Adipocyte (in vitro differentiated cells): Measurements from ENCODE around the gene BANP.
A peak's percentile ranks its signal among the peaks of the same experiment; 100 is the strongest.

ENCODE experiments used
- DNase-seq: peaks from one replicate; pipeline ENCODE4 v3.0.0-alpha.2; 2015; ENCODE audit warnings: low read depth
- H3K27me3 ChIP-seq: replicated peaks from 2 replicates; pipeline ENCODE4 v1.7.0; 2013; ENCODE audit warnings: mild to moderate bottlenecking, low read length, moderate library complexity; ENCODE audit not compliant: control insufficient read depth, insufficient read depth
- H3K36me3 ChIP-seq: 2 replicates; pipeline ENCODE4 v1.7.0; 2013; ENCODE audit warnings: low read length, mild to moderate bottlenecking, moderate library complexity; ENCODE audit not compliant: control insufficient read depth, insufficient read depth, severe bottlenecking
- H3K4me1 ChIP-seq: 2 replicates; pipeline ENCODE4 v1.7.0; 2013; ENCODE audit warnings: mild to moderate bottlenecking, low read length, moderate library complexity; ENCODE audit not compliant: control insufficient read depth, insufficient read depth
- H3K4me3 ChIP-seq: 2 replicates; pipeline ENCODE4 v1.7.0; 2013; ENCODE audit warnings: mild to moderate bottlenecking, low read length, moderate library complexity
- H3K9ac ChIP-seq: 2 replicates; pipeline ENCODE4 v1.7.0; 2013; ENCODE audit warnings: mild to moderate bottlenecking, low read length, moderate library complexity
- H3K9me3 ChIP-seq: 2 replicates; pipeline ENCODE4 v1.7.0; 2013; ENCODE audit warnings: mild to moderate bottlenecking, low read length, moderate library complexity; ENCODE audit not compliant: control insufficient read depth

BANP gene

GRCh38 chr16:87953308-87954215 is 2.3 kb downstream of the BANP start:
- no peak for DNase-seq
- H3K4me1 ChIP-seq, result peaks cover 40% of the 10 kb centered on the region
- H3K4me3 ChIP-seq, result no peak overlapping the region
- H3K27me3 ChIP-seq, result no peaks in the 10 kb centered on the region
- H3K9me3 ChIP-seq, result no peaks in the 10 kb centered on the region
- no peak overlapping the region for H3K9ac ChIP-seq
- no peaks in the 10 kb centered on the region for H3K36me3 ChIP-seq

- Histone ChIP-seq H3K9me3 (no peaks in the 10 kb centered on the region), H3K27me3 (no peaks in the 10 kb centered on the region), H3K36me3 (no peaks in the 10 kb centered on the region), H3K9ac (no peak overlapping the region), H3K4me3 (no peak overlapping the region), H3K4me1 (peaks cover 40% of the 10 kb centered on the region)
- DNase-seq, result no peak
Measured at GRCh38 chr16:87954361-87954760, 3.1 kb downstream of the BANP start.

GRCh38 chr16:87954826-87955225 is 3.6 kb downstream of the BANP start:
- Histone ChIP-seq H3K27me3 (no peaks in the 10 kb centered on the region), H3K4me3 (no peak overlapping the region), H3K9me3 (no peaks in the 10 kb centered on the region), H3K36me3 (no peaks in the 10 kb centered on the region), H3K4me1 (peaks cover 40% of the 10 kb centered on the region), H3K9ac (no peak overlapping the region)
- DNase-seq, result no peak

- H3K27me3 ChIP-seq, result no peaks in the 10 kb centered on the region
- H3K4me1 ChIP-seq, result peaks cover 40% of the 10 kb centered on the region
- no peak for DNase-seq
- H3K9ac ChIP-seq, result peak overlapping the region; percentile 8
- no peaks in the 10 kb centered on the region for H3K9me3 ChIP-seq
- H3K36me3 ChIP-seq, result no peaks in the 10 kb centered on the region
- no peak overlapping the region for H3K4me3 ChIP-seq
Measured at GRCh38 chr16:87955302-87956097, 4.3 kb downstream of the BANP start.

- DNase-seq, result no peak
- Histone ChIP-seq H3K36me3 (no peaks in the 10 kb centered on the region), H3K9ac (peak overlapping the region; percentile 8), H3K27me3 (no peaks in the 10 kb centered on the region), H3K9me3 (no peaks in the 10 kb centered on the region), H3K4me3 (no peak overlapping the region), H3K4me1 (peaks cover 40% of the 10 kb centered on the region)
Measured at GRCh38 chr16:87956098-87956364, 4.8 kb downstream of the BANP start.

GRCh38 chr16:87956365-87957231 is 5.4 kb downstream of the BANP start:
- peak overlapping the region; percentile 8 for H3K9ac ChIP-seq
- no peaks in the 10 kb centered on the region for H3K27me3 ChIP-seq
- H3K4me1 ChIP-seq, result peaks cover 40% of the 10 kb centered on the region
- no peaks in the 10 kb centered on the region for H3K36me3 ChIP-seq
- no peaks in the 10 kb centered on the region for H3K9me3 ChIP-seq
- DNase-seq, result peak; percentile 48
- H3K4me3 ChIP-seq, result peak overlapping the region; percentile 1

GRCh38 chr16:87957296-87958094 is 6.3 kb downstream of the BANP start:
- Histone ChIP-seq H3K4me1 (peaks cover 35% of the 10 kb centered on the region), H3K36me3 (no peaks in the 10 kb centered on the region), H3K9ac (peak overlapping the region; percentile 8), H3K4me3 (no peak overlapping the region), H3K27me3 (no peaks in the 10 kb centered on the region), H3K9me3 (no peaks in the 10 kb centered on the region)
- DNase-seq, result no peak

GRCh38 chr16:87958632-87959031 is 7.4 kb downstream of the BANP start:
- Histone ChIP-seq H3K36me3 (no peaks in the 10 kb centered on the region), H3K9me3 (no peaks in the 10 kb centered on the region), H3K9ac (no peak overlapping the region), H3K4me1 (peaks cover 34% of the 10 kb centered on the region), H3K27me3 (no peaks in the 10 kb centered on the region), H3K4me3 (no peak overlapping the region)
- DNase-seq, result no peak

GRCh38 chr16:87959391-87959990 is 8.3 kb downstream of the BANP start:
- H3K9ac ChIP-seq, result no peak overlapping the region
- H3K27me3 ChIP-seq, result no peaks in the 10 kb centered on the region
- no peak for DNase-seq
- no peaks in the 10 kb centered on the region for H3K9me3 ChIP-seq
- peaks cover 32% of the 10 kb centered on the region for H3K4me1 ChIP-seq
- H3K4me3 ChIP-seq, result no peak overlapping the region
- H3K36me3 ChIP-seq, result no peaks in the 10 kb centered on the region

- H3K4me1 ChIP-seq, result peaks cover 25% of the 10 kb centered on the region
- H3K9me3 ChIP-seq, result no peaks in the 10 kb centered on the region
- H3K27me3 ChIP-seq, result no peaks in the 10 kb centered on the region
- DNase-seq, result no peak
- no peak overlapping the region for H3K9ac ChIP-seq
- no peak overlapping the region for H3K4me3 ChIP-seq
- no peaks in the 10 kb centered on the region for H3K36me3 ChIP-seq
Measured at GRCh38 chr16:87960296-87960695, 9.1 kb downstream of the BANP start.
